ENCODE data around the gene CPLX3. TPM values are rescaled to one million over a fixed set of nuclear protein-coding genes. Genes with fewer than 3 reads are reported as not detected.

The CPLX3 gene
- total and polyA plus RNA-seq, 10 of the 15 experiments (the other 5 are each of a cell fraction or from before 2014, with no cell fraction given), result 0.02 to 0.04 TPM; not detected in 8

GRCh38 chr15:74857082-74857655, 30.7 kb downstream of the CPLX3 start:
- RAD21 ChIA-PET (ENCODE audit: unreplicated experiment), result interaction anchor here (1.0 to 5.6 kb wide), 8 partner anchors 12 to 94 kb away, joined by 3 to 57 read pairs (median 8); no protein-coding TSS in a partner anchor
- 1% methylated on average over 5 of the region's 5 CpGs for WGBS (ENCODE audit: insufficient coverage, insufficient replicate concordance, low lambda C conversion rate, missing lambda C conversion rate)
- BruUV-seq (replicated peaks), result no TSS peak
- Histone ChIP-seq H3K27me3 (replicated peaks in 1 of 2; ENCODE audit: control insufficient read depth in 2 of 2, insufficient read depth in 2 of 2, low read length in 1 of 2) (no peaks in the 10 kb centered on the region), H3K9me3 (replicated peaks; ENCODE audit: control insufficient read depth, insufficient read depth, low read length) (no peaks in the 10 kb centered on the region), H3K4me2 (ENCODE audit: control insufficient read depth, insufficient read depth) (peak overlapping the region; percentile 90), H3K4me3 (peak overlapping the region; percentile 35; the same call in 1 of the 2 replicates), H3K36me3 (ENCODE audit: control insufficient read depth in 2 of 2, insufficient read depth in 2 of 2, low read length in 1 of 2) (peaks cover 7 to 14% of the 10 kb centered on the region in 2 experiments; a peak in 3 of 4 replicates), H3K4me1 (ENCODE audit: control insufficient read depth, insufficient read depth, low read length) (peaks cover 46% of the 10 kb centered on the region), H3K9ac (ENCODE audit: control insufficient read depth, insufficient read depth, low read length) (peak overlapping the region; percentile 42), H4K20me1 (ENCODE audit: control insufficient read depth, insufficient read depth) (peaks cover 3% of the 10 kb centered on the region; the same call in 1 of the 2 replicates), H3K27ac (ENCODE audit: control insufficient read depth, insufficient read depth) (peak overlapping the region; percentile 80), H3K79me2 (ENCODE audit: control insufficient read depth, insufficient read depth, low read length) (peaks cover 39% of the 10 kb centered on the region), H2AFZ (ENCODE audit: control insufficient read depth, low read depth, low read length) (no peak overlapping the region)
- POLR2A ChIA-PET, result interaction anchor here (0.6 to 5.8 kb wide), 12 partner anchors 9 to 322 kb away, joined by 3 to 80 read pairs (median 3); partner anchors contain the start of genes COX5A, FAM219B, SCAMP2 and ULK3
- FAIRE-seq, result peak; percentile 98
- CTCF ChIA-PET, result interaction anchor here (0.7 to 5.9 kb wide), 8 partner anchors 13 to 88 kb away, joined by 3 to 76 read pairs (median 8); partner anchors contain the start of gene ULK3
- SMC1A ChIA-PET (ENCODE audit: uncharacterized antibody, unreplicated experiment), result interaction anchor here (0.6 to 7.5 kb wide), 10 partner anchors 12 to 86 kb away, joined by 3 to 120 read pairs (median 8); partner anchors contain the start of gene FAM219B
- intact Hi-C loops (cut with micrococcal nuclease; ENCODE audit: unreplicated experiment) (loop anchor here (2.0 to 5.0 kb wide), 2 partner anchors 14 to 45 kb away; no protein-coding TSS in a partner anchor), in situ Hi-C loops (cut with MboI) (no loop called here)
- DNase-seq (ENCODE audit: low read depth, low spot score), result peak; percentile 78
- peak; percentile 91 for ATAC-seq
- TF ChIP-seq NR2F1 (conservative IDR thresholded peaks at IDR 0.05) (0 out of 2 replicates have a peak, but pooled peaks have one; percentile 22), SUZ12 (IDR thresholded peaks at IDR 0.05; ENCODE audit: unreplicated experiment) (no peak), SMAD5 (IDR thresholded peaks at IDR 0.05; ENCODE audit: low read depth) (0 out of 2 replicates have a peak, but pooled peaks have one; percentile 41), ATF3 (IDR thresholded peaks at IDR 0.05; ENCODE audit: borderline replicate concordance, extremely low read depth, low read depth, low read length) (no peak), ATF2 (IDR thresholded peaks at IDR 0.05; ENCODE audit: low read length) (peak; percentile 69; the same call in 1 of the 2 replicates), BCLAF1 (IDR thresholded peaks at IDR 0.05) (no peak), MTA3 (IDR thresholded peaks at IDR 0.05; ENCODE audit: borderline replicate concordance, low read length) (no peak; the same call in 1 of the 2 replicates), TCF7 (IDR thresholded peaks at IDR 0.05; ENCODE audit: borderline replicate concordance) (no peak), CHD2 (IDR thresholded peaks at IDR 0.05; ENCODE audit: borderline replicate concordance, low read depth, low read length) (no peak), NFIC (IDR thresholded peaks at IDR 0.05; ENCODE audit: low read depth, low read length) (peak; percentile 55; the same call in 1 of the 2 replicates), POLR2A (IDR thresholded peaks at IDR 0.05; ENCODE audit: low read depth, low read length) (peak; percentile 35), EED (IDR thresholded peaks at IDR 0.05; ENCODE audit: low read depth) (peak; percentile 92), PAX5 (IDR thresholded peaks at IDR 0.05; ENCODE audit: borderline replicate concordance, low read depth, low read length) (peak; percentile 70; the same call in 1 of the 2 replicates), SMARCA5 (IDR thresholded peaks at IDR 0.05) (0 out of 2 replicates have a peak, but pooled peaks have one; percentile 23), BACH1 (IDR thresholded peaks at IDR 0.05; ENCODE audit: borderline replicate concordance) (0 out of 2 replicates have a peak, but pooled peaks have one; percentile 6), IKZF2 (IDR thresholded peaks at IDR 0.05) (peak; percentile 71), SMC3 (IDR thresholded peaks at IDR 0.05; ENCODE audit: borderline replicate concordance, low read length) (0 out of 2 replicates have a peak, but pooled peaks have one; percentile 10), CHD1 (IDR thresholded peaks at IDR 0.05; ENCODE audit: low read depth, low read length) (no peak)

Data from GM12878 (cell line).